Measurements from ENCODE around the gene ABLIM1. TPM values are rescaled to one million over a fixed set of nuclear protein-coding genes. Genes with fewer than 3 reads are reported as not detected.

ABLIM1 gene
- total RNA-seq, 1 donor = 52.5 TPM

- no peak for DNase-seq (ENCODE audit: low read depth in 2 of 3, low spot score in 2 of 3)
Observed at GRCh38 chr10:114681542-114681941, 23.5 kb upstream of the ABLIM1 start.

GRCh38 chr10:114680543-114681117 is 22.6 kb upstream of the ABLIM1 start:
- DNase-seq (ENCODE audit: low read depth in 2 of 3, low spot score in 2 of 3) = no peak

GRCh38 chr10:114679552-114679951 is 21.5 kb upstream of the ABLIM1 start:
- DNase-seq (ENCODE audit: low read depth in 2 of 3, low spot score in 2 of 3) = no peak

- no peak for DNase-seq (ENCODE audit: low read depth in 2 of 3, low spot score in 2 of 3)
Observed at GRCh38 chr10:114678820-114679219, 20.7 kb upstream of the ABLIM1 start.

- no peak for DNase-seq (ENCODE audit: low read depth in 2 of 3, low spot score in 2 of 3)
Observed at GRCh38 chr10:114678336-114678735, 20.3 kb upstream of the ABLIM1 start.

GRCh38 chr10:114674346-114674745 is 16.3 kb upstream of the ABLIM1 start:
- DNase-seq (ENCODE audit: low read depth in 2 of 3, low spot score in 2 of 3) = no peak

GRCh38 chr10:114669648-114670047 is 11.6 kb upstream of the ABLIM1 start:
- DNase-seq (ENCODE audit: low read depth in 2 of 3, low spot score in 2 of 3) = no peak

GRCh38 chr10:114668375-114669080 is 10.5 kb upstream of the ABLIM1 start:
- no peak for DNase-seq (ENCODE audit: low read depth in 2 of 3, low spot score in 2 of 3)

GRCh38 chr10:114665873-114666272 is 7.8 kb upstream of the ABLIM1 start:
- DNase-seq (ENCODE audit: low read depth in 2 of 3, low spot score in 2 of 3) = no peak

- DNase-seq (ENCODE audit: low read depth in 2 of 3, low spot score in 2 of 3) = no peak
Observed at GRCh38 chr10:114665406-114665805, 7.3 kb upstream of the ABLIM1 start.

GRCh38 chr10:114664127-114664526 is 6.1 kb upstream of the ABLIM1 start:
- DNase-seq (ENCODE audit: low read depth in 2 of 3, low spot score in 2 of 3) = no peak

GRCh38 chr10:114663626-114664025 is 5.6 kb upstream of the ABLIM1 start:
- DNase-seq (ENCODE audit: low read depth in 2 of 3, low spot score in 2 of 3) = no peak

- no peak for DNase-seq (ENCODE audit: low read depth in 2 of 3, low spot score in 2 of 3)
Observed at GRCh38 chr10:114662646-114663217, 4.7 kb upstream of the ABLIM1 start.

GRCh38 chr10:114661212-114661880 is 3.3 kb upstream of the ABLIM1 start:
- DNase-seq (ENCODE audit: low read depth in 2 of 3, low spot score in 2 of 3) = no peak

GRCh38 chr10:114655671-114656070 is 2.4 kb downstream of the ABLIM1 start:
- DNase-seq (ENCODE audit: low read depth in 2 of 3, low spot score in 2 of 3) = no peak

- no peak for DNase-seq (ENCODE audit: low read depth in 2 of 3, low spot score in 2 of 3)
Observed at GRCh38 chr10:114654822-114655575, 3.1 kb downstream of the ABLIM1 start.

GRCh38 chr10:114653926-114654325 is 4.1 kb downstream of the ABLIM1 start:
- no peak for DNase-seq (ENCODE audit: low read depth in 2 of 3, low spot score in 2 of 3)

- DNase-seq (ENCODE audit: low read depth in 2 of 3, low spot score in 2 of 3) = no peak
Observed at GRCh38 chr10:114652402-114653368, 5.4 kb downstream of the ABLIM1 start.

GRCh38 chr10:114650831-114651230 is 7.2 kb downstream of the ABLIM1 start:
- no peak for DNase-seq (ENCODE audit: low read depth in 2 of 3, low spot score in 2 of 3)

GRCh38 chr10:114650266-114650665 is 7.8 kb downstream of the ABLIM1 start:
- DNase-seq (ENCODE audit: low read depth in 2 of 3, low spot score in 2 of 3) = no peak
